HG02973 (cell line): ENCODE data around the gene CDH23.

ENCODE experiments used
- ATAC-seq: cut with Tn5 transposase; IDR thresholded peaks from one replicate; pipeline ENCODE4 v1.9.1; 2021; ENCODE audit warnings: moderate library complexity; ENCODE audit not compliant: unreplicated experiment

CDH23 gene

GRCh38 chr10:71802235-71802634 lies 405.5 kb downstream of the CDH23 start:
- no peak for ATAC-seq

GRCh38 chr10:71802715-71803488 lies 406.2 kb downstream of the CDH23 start:
- ATAC-seq: no peak

GRCh38 chr10:71804077-71804476 lies 407.4 kb downstream of the CDH23 start:
- no peak for ATAC-seq

GRCh38 chr10:71805776-71806703 lies 409.3 kb downstream of the CDH23 start:
- ATAC-seq: no peak

- no peak for ATAC-seq
Measured at GRCh38 chr10:71806704-71807556, 410.2 kb downstream of the CDH23 start.

- no peak for ATAC-seq
Measured at GRCh38 chr10:71807557-71808510, 411.1 kb downstream of the CDH23 start.

- ATAC-seq: no peak
Measured at GRCh38 chr10:71809628-71810027, 412.9 kb downstream of the CDH23 start.

- no peak for ATAC-seq
Measured at GRCh38 chr10:71810048-71810750, 413.5 kb downstream of the CDH23 start.

GRCh38 chr10:71811351-71811750 lies 414.6 kb downstream of the CDH23 start:
- no peak for ATAC-seq

GRCh38 chr10:71812016-71812912 lies 415.5 kb downstream of the CDH23 start:
- no peak for ATAC-seq

GRCh38 chr10:71812913-71813590 lies 416.3 kb downstream of the CDH23 start:
- ATAC-seq: no peak

GRCh38 chr10:71814922-71815411 lies 418.2 kb downstream of the CDH23 start:
- no peak for ATAC-seq

GRCh38 chr10:71815515-71816130 lies 418.9 kb downstream of the CDH23 start:
- no peak for ATAC-seq

GRCh38 chr10:71816421-71816851 lies 419.7 kb downstream of the CDH23 start:
- no peak for ATAC-seq

GRCh38 chr10:71816936-71817618 lies 420.4 kb downstream of the CDH23 start:
- no peak for ATAC-seq

- no peak for ATAC-seq
Measured at GRCh38 chr10:71817831-71818655, 421.3 kb downstream of the CDH23 start.
